ENCODE results near the gene GZMM.

DNA sequence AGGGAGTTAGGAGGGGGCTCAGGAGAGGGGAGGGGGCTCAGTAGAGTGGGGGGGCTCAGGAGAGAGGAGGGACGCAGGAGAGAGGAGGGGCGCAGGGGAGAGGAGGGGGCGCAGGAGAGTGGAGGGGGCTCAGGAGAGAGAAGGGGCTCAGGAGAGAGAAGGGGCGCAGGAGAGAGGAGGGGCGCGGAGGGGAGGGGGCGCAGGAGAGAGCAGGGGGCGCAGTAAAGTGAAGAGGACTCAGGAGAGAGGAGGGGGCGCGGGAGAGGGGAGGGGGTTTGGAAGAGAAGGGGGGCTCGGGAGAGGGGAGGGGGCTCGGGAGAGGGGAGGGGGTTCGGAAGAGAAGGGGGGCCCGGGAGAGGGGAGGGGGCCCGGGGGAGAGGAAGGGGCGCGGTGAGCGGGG lies 46.9 kb upstream of the GZMM start:
- TF ChIP-seq, protein P1, sequence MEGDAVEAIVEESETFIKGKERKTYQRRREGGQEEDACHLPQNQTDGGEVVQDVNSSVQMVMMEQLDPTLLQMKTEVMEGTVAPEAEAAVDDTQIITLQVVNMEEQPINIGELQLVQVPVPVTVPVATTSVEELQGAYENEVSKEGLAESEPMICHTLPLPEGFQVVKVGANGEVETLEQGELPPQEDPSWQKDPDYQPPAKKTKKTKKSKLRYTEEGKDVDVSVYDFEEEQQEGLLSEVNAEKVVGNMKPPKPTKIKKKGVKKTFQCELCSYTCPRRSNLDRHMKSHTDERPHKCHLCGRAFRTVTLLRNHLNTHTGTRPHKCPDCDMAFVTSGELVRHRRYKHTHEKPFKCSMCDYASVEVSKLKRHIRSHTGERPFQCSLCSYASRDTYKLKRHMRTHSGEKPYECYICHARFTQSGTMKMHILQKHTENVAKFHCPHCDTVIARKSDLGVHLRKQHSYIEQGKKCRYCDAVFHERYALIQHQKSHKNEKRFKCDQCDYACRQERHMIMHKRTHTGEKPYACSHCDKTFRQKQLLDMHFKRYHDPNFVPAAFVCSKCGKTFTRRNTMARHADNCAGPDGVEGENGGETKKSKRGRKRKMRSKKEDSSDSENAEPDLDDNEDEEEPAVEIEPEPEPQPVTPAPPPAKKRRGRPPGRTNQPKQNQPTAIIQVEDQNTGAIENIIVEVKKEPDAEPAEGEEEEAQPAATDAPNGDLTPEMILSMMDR (IDR thresholded peaks at IDR 0.05), result no peak
- no peak for TF ChIP-seq POLR2A (IDR thresholded peaks at IDR 0.05; ENCODE audit: low read depth)
- TF ChIP-seq EP300 (IDR thresholded peaks at IDR 0.05), result no peak
